Measurements from ENCODE around the gene TNN.

- TF ChIP-seq CTCF (IDR thresholded peaks at IDR 0.05) (no peak), POLR2A (IDR thresholded peaks at IDR 0.05) (no peak)
Observed at GRCh38 chr1:175070818-175071217, 3.2 kb downstream of the TNN start.
